Activated CD4-positive, alpha-beta T cell treated with anti-CD3 and anti-CD28 coated beads for 1 hour (primary cell): Measurements from ENCODE around the gene TBC1D24.

Experiments used
- DNase-seq: peaks from one replicate; pipeline ENCODE4 v3.0.0-alpha.2; 2020

The TBC1D24 gene

GRCh38 chr16:2450975-2451381 is 23.9 kb upstream of the TBC1D24 start:
- DNase-seq = no peak

DNA sequence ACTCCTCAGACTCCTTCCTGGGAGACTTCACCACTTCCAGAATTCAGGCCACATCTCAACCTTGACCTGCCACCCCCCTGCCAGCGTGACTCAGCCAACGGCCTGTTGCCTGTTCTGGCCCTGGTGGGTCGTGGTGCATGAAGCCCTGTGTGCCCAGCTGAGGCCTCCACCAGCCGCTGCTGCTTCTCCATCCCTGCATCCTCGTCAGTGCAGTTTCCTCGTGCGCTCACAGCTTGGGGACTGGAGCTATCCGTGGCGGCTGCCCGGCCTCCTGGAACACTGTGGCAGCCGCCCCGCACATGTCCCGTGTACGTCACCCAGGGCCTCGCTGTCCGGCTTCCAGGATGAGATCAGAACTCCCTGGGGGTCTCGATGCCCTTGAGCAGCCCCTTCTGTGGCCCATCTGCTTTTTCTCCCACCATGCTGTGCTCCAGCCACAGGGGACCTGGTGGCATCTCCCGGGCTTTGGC is 23.0 kb upstream of the TBC1D24 start:
- DNase-seq = no peak

GRCh38 chr16:2452650-2453049 is 22.3 kb upstream of the TBC1D24 start:
- DNase-seq = no peak

DNA sequence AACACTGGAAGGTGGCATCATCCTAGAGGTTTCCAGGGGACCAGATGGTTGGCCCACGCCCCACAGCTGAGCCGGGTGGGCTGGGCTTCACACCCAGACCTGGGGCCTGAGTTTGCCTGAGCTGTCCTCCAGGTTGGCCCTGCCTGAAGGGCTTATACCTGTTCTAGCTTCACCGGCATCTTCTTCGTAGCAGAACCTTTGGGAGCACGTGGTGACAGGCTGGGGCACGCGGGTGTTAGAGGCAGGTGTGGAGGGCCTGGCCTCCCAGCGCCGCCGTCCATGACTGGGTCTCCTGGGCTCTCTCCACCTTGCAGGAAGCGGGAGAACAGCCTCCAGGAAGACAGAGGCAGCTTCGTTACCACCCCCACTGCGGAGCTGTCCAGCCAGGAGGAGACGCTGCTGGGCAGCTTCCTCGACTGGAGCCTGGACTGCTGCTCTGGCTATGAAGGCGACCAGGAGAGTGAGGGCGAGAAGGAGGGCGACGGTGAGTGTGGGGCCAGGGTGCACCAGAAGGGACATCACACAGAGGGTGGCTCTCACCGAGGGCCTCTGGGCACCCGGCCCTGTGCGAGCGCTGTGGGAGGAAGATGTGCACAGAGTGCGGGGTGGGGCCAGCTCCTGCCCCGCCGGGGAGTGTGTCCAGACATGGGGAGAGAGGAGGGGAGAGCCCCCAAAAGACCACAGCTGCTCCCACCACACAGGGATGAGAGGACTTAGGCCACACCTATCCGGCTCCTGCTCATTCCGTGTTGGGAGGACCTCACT is 19.7 kb upstream of the TBC1D24 start:
- no peak for DNase-seq

GRCh38 chr16:2456551-2457153 is 18.3 kb upstream of the TBC1D24 start:
- DNase-seq = no peak

DNA sequence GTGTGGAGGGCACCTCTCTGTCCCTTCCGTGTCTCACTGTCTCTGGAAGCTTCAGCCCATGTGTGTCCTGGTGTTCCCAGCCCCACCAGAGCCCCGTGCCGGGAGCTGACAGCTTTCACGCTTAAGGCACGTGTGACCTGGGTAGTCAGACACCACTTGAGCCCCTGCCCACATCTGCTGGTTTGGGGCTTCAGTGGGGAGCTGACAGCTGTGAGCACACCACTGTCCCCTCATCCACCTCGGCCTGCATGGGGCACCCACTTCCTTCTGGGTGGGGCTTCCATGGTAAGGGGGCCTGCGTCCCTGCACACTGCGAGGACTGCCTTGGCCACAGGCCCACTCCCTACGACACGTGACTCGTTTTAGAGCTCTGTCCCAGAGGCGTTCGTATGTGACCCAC is 17.7 kb upstream of the TBC1D24 start:
- no peak for DNase-seq

- DNase-seq = no peak
Measured at GRCh38 chr16:2457946-2458345, 17.0 kb upstream of the TBC1D24 start.

DNA sequence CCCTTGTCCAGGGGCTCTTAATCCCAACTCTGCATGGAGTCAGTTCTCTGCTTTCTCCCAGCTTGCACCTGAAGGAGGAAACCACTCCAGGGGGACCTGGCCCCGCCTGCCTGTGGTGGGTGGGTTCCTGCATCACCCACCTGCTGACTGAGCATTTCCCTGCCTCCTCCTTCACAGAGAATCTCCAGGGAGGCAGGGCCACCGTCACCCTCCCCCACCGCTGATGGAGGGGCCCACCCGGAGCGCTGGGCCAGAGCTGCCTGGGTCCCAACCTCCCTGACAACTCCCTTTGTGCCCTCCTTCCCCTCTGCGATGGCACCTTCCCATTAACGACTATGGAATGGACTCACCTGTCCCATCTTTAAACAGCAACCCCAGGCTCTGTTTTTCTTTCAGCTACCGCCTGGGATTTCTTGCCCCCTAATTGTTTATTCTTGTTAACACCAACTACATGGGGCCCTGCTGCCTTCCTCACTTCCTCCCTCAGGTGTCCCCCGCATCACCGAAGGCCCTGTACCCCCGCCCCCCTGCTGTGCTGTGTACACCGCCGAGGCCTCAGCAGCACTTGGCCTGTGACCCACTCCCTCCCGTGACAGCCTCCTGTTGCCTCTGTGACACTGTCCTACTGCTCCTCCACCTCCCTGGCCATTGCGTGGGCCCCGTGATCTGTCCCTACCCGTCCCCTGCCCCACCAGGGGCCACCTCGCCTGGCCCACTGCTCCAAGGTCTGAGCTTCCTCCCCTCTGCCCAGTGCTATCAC is 15.9 kb upstream of the TBC1D24 start:
- DNase-seq = no peak

GRCh38 chr16:2459647-2460390 is 15.1 kb upstream of the TBC1D24 start, which contains the start of gene TEDC2:
Gene TEDC2, plus strand, starts transcription at chr16:2460109. Its CDS starts 36 bp downstream, at chr16:2460145.
- DNase-seq = peak; percentile 94

DNA sequence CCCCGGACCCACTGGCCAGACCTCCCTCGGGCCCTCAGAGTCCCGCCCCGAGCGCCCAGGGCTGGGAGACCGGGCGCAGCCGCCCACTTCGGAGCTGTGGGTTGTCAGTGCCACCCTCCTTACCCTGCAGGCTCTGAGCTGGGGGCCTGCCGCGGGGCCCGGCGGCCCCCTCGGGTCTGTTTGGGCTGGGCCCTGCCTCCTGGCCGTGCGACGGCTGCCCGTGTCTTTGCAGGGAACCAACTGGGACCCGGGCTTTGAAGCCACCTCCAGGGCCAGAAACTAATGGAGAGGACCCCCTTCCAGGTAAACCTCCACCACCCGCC is 14.6 kb upstream of the TBC1D24 start:
- DNase-seq = no peak

GRCh38 chr16:2460916-2461315 is 14.0 kb upstream of the TBC1D24 start:
- no peak for DNase-seq

- no peak for DNase-seq
Measured at GRCh38 chr16:2462031-2462866, 12.7 kb upstream of the TBC1D24 start.

- DNase-seq = no peak
Measured at GRCh38 chr16:2464333-2464732, 10.6 kb upstream of the TBC1D24 start.

- DNase-seq = no peak
Measured at GRCh38 chr16:2465653-2466415, 9.1 kb upstream of the TBC1D24 start.

GRCh38 chr16:2466667-2467527 is 8.0 kb upstream of the TBC1D24 start:
- no peak for DNase-seq

DNA sequence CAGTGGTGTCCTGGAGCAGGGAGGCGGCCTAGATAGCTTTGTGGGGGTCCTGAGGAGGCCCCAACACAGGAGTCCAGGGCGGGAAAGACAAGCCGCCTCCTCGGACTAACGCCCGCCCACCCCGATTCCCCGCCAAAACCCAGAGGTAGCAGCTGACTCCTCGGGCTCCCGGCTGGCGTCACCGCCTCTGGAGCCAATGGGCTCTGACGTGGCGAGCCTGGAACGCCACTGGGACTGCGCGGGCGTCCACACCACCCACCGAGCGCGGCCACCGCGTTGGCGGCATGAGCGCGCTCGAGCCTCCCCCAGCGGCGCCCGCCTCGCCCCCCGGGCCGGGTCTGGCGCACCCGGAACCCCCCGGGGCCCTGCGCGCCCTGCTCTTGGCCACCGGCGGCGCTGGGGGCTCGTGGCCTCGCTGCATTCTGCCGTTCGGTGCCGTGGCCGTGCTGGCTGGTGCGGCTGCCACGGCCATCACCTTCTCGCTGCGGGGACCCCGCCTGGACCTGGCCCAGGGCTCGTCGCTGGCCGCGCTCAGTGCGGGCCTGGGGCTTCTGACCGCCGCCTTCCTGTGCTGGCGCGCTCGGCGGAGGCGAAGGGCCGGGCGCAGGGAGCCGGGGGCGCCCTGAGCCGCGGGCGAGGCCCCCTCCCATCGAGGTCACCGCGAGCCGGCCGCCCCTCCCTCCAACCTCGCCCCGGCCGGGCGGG is 7.2 kb upstream of the TBC1D24 start:
- no peak for DNase-seq

- no peak for DNase-seq
Measured at GRCh38 chr16:2468233-2468724, 6.6 kb upstream of the TBC1D24 start.

DNA sequence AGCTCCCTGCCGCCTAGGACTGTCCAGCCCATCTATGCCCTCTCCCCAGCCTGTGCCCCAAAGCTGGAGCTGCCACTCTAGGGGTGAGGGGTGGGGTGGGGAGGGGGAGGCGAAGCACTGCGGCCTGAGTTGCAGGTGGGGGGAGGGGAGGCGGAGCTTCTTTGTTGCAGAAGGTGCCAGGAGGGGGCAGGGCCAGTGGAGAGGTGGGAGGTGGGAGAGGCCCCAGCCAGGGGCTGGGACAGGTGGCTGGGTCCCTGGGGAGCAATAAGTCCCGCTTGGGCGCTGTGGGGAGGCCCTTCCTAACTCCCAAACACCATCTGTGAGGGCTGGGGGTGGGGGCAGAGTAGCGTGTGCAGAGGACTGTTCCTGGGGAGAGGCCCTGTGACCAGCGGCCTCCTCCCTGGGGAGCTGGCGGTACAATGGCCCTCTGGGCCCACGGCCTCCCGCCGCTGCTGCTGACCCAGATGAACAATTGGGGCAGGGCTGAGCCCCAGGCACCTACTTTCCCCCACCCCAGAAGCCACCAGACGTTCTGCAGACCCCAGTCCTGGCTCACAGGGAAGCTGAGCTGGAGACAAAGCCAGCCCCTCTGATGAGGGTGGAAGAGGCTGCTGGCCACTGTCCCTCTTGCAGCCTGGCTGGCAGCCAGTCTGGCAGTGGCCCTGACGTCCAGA is 6.1 kb upstream of the TBC1D24 start:
- no peak for DNase-seq
